HG03342 (cell line): ENCODE measurements around the gene SRPX2.
A peak's percentile ranks its signal among the peaks of the same experiment; 100 is the strongest.

Experiments
- ATAC-seq: cut with Tn5 transposase; IDR thresholded peaks from one replicate; pipeline ENCODE4 v1.9.1; 2021; ENCODE audit warnings: mild to moderate bottlenecking, moderate library complexity; ENCODE audit not compliant: unreplicated experiment

SRPX2 gene

GRCh38 chrX:100649550-100650356 is 5.8 kb downstream of the SRPX2 start:
- ATAC-seq, result no peak

DNA sequence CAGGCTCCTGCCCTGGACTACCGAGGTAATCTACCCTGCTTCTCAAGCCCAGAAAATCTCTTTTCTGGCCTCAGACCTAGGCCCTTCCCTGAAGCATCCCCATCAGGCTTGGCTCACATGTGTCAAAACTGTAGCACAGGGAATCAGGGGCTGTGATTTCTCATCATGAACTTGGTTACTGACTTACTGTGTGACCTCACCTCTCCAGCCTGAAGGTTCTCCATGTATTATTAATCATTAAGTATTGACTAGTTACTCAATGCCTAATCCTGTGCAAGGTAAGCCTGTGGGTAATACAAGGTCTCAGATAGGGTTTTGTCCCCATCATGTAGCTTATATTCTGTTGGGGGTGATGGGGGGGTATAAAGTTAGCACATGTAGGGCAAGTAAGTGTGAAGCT is 6.8 kb downstream of the SRPX2 start:
- ATAC-seq, result peak; percentile 47

- no peak for ATAC-seq
These were observed 8.3 kb downstream of the SRPX2 start for GRCh38 chrX:100652266-100652665.

GRCh38 chrX:100654261-100654660 is 10.3 kb downstream of the SRPX2 start:
- no peak for ATAC-seq

DNA sequence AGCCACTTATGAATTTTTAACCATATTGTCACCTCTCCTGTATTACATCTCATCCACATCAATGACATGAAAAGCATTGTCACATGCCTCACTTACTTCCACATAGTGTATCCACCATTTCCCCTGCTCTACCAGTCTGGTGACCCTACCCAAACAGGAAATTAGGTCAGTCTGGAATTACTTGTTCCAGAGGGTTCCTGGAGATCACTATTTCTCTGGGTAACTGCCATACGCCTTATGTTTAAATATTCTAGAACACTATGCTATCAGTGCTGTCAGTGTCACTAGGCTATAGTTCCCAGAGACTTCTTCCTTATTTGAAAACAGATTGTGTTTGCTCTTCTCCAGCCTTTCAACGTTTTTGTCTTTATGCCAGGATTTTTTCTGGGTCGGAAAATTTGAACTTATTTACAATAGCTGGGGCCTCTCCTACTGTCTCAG is 15.0 kb downstream of the SRPX2 start:
- no peak for ATAC-seq

- ATAC-seq, result no peak
These were observed 15.6 kb downstream of the SRPX2 start for GRCh38 chrX:100659431-100660137.

DNA sequence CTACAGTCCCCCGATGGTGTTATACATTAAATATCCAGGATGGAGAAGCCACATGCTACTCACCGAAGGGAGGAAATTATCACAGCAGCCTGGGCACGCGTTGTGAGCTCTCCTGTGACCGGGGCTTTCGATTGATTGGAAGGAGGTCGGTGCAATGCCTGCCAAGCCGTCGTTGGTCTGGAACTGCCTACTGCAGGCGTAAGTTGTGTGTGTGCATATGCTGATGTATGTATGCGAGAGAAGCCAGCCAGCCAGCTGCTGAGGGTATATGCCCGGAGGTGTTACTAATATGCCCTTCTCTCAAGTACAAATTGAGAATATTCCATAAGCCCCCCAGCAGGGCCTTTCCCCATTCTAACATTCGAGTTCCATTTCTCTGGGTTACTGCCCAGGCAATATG is 18.2 kb downstream of the SRPX2 start:
- ATAC-seq, result no peak

GRCh38 chrX:100662796-100663195 is 18.8 kb downstream of the SRPX2 start:
- ATAC-seq, result no peak

- ATAC-seq, result no peak
These were observed 19.6 kb downstream of the SRPX2 start for GRCh38 chrX:100663642-100664041.

DNA sequence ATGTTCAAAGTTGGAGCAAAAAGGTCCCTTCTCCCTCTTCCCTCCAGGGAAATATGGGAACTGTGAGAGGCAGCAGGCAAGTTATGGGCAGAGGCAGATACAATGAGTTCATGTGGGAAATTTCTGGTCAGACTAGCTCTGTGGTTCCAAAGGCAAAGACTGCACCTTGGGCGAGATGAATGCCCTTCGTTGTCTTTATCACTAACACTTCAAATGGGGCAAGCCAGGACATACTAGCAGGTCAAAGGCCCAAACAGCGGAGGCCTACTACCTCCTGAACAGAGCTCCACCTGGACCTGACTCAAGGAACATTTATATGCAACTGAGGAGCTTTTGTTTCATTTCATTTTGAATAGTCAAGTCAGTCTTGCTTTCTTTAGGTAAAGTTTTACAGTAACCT is 29.0 kb downstream of the SRPX2 start:
- ATAC-seq, result no peak

DNA sequence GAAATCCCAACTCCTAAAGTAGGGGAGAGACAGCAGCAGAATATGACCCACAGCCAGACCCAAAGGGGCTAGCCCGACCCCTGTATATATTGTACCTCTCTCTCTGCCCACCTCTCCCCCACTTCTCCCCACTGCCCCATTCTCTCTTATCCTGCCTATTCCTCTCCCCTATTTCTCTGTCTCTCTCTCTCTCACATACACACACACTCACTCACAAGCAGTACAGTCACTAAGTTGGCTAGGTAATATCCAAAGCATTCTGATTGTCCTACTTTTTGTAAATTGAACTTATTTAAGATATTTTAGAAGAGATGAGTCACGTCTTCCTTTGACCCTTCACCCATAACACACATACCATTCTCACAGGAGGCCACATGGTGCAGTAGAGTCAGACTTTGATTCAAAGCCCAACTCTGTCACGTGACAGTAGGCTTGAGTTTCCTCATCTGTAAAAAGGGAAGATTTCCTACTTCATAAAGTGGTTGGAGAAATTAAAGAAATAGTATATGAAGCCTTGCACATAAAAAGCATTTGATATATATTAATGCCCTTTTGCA is 29.5 kb downstream of the SRPX2 start:
- no peak for ATAC-seq

- ATAC-seq, result peak; percentile 70
These were observed 30.7 kb downstream of the SRPX2 start for GRCh38 chrX:100674705-100675104.

DNA sequence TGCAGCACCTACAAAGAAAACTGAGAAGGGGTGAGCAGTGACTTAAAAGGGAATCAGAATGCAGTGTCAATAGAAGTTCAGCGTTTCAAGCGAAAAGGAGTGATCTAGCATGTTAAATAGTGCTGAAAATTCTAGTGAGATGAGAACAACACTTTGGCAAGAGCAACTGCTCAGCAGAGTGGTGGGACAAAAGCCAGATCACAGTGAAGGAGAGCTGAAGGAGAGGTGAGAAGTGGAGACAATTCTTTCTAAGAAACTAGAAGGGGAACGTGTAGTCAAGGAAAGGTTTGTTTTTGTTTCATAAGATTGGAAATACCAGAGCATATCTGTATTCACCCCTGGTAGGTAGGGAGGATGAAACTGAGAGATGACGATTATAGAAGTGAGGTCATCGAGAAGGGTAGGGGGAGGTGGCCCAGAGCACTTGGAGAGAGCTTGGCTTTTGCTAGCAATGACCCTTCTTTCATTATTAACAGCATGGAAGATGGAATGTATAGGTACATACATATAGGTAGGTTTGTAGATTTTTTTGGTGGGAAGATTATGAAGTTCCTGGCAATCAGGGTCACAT is 33.7 kb downstream of the SRPX2 start:
- no peak for ATAC-seq

GRCh38 chrX:100680756-100681155 is 36.8 kb downstream of the SRPX2 start:
- ATAC-seq, result no peak

GRCh38 chrX:100681599-100681998 is 37.6 kb downstream of the SRPX2 start:
- no peak for ATAC-seq

DNA sequence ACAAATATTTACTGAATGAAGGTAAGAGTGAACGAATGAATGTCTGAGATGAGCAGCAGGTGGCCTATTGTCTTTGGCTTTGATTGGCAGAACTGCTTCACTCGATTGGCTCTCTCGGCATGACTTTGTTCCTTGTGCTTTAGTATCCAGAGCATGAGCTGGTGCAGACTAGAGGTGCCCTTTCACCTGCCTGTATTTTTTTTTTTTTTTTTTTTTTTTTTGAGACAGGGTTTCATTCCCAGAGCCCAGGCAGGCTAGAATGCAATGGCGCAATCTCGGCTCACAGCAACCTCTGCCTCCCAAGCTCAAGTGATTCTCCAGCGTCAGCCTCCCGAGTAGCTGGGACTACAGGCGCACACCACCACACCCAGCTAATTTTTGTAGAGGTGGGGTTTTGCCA is 38.9 kb downstream of the SRPX2 start:
- ATAC-seq, result no peak

DNA sequence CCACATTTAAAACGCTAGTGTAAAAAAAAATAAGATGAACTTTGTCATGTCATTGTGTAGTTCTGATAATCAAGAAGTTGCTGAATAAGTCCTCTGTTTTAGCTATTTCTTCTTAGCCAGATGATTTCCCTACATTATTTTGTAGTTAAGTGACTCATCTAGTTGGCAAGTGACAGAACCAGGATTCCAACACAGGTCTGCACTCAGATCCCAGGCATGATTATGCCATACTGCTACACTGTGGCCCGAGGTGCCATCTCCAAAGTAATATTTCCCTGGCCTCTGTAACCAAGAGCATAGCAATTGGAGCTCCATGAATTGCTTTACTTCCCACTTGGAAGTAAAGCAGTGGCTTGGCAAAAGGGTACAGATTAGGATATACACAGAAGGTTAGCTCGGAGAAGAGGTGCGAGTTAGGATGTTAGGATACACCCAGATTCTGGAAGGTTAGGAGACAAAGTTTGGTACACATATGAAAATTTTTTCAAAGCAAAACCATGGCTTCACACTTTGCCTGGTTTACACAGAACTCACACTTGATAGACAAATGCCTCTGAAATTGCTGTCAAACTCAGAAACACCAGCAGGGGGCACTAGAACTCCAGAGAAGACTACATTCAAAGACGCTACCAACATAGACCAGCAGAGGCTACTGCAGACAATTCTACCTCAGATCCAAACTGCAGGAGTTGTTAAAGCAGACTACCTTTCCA is 41.4 kb downstream of the SRPX2 start:
- ATAC-seq, result peak; percentile 82

- peak; percentile 7 for ATAC-seq
These were observed 42.0 kb downstream of the SRPX2 start for GRCh38 chrX:100685997-100686305.

GRCh38 chrX:100687128-100687527 is 43.1 kb downstream of the SRPX2 start:
- ATAC-seq, result peak; percentile 29

DNA sequence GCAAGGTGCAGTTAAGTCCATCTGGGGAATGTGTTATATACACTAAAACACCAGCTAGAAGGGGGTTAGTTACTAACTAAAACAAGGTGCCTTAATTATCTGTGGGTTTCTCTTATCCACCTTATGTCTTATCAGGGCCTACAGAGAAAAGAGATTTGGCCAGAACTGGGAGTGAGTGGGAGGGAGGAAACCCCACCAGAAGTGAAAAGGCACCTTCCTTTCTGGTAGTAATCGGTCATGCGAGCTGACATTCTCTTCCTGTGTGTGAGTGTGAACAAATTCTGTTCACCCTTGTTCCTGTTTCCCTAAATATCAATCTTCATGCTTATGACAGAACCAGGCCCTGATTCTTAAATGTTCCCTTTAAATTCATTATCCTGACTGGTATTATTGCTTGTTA is 43.5 kb downstream of the SRPX2 start:
- ATAC-seq, result peak; percentile 67

GRCh38 chrX:100695302-100695701 is 51.3 kb downstream of the SRPX2 start:
- no peak for ATAC-seq
